Right forelimb (tissue), 1 donor: Measurements from ENCODE around the gene COG7.

Source experiments
- DNase-seq: peaks from one replicate; pipeline ENCODE4 v3.0.0-alpha.2; 2018

The COG7 gene

GRCh38 chr16:23355106-23355670, 97.8 kb downstream of the COG7 start:
- DNase-seq: no peak

- DNase-seq: no peak
Observed at GRCh38 chr16:23354246-23354645, 98.7 kb downstream of the COG7 start.

GRCh38 chr16:23353440-23353839, 99.5 kb downstream of the COG7 start:
- DNase-seq: no peak

- DNase-seq: no peak
Observed at GRCh38 chr16:23351360-23351759, 101.6 kb downstream of the COG7 start.

- DNase-seq: no peak
Observed at GRCh38 chr16:23348579-23349469, 104.2 kb downstream of the COG7 start.

- DNase-seq: no peak
Observed at GRCh38 chr16:23345237-23345636, 107.8 kb downstream of the COG7 start.

GRCh38 chr16:23343643-23344612, 109.1 kb downstream of the COG7 start:
- no peak for DNase-seq

- DNase-seq: no peak
Observed at GRCh38 chr16:23342083-23342640, 110.8 kb downstream of the COG7 start.

GRCh38 chr16:23339787-23340186, 113.2 kb downstream of the COG7 start:
- no peak for DNase-seq
